GM18498 (cell line): ENCODE data around the gene LRRTM4.

Experiments
- ATAC-seq: cut with Tn5 transposase; IDR thresholded peaks from one replicate; pipeline ENCODE4 v1.9.1; 2021; ENCODE audit warnings: mild to moderate bottlenecking, moderate library complexity; ENCODE audit not compliant: unreplicated experiment

Gene LRRTM4

GRCh38 chr2:77521931-77522470 is at the start of gene LRRTM4:
LRRTM4 (minus strand) TSS chr2:77522376.
- no peak for ATAC-seq

GRCh38 chr2:77571545-77571944 is 49.4 kb upstream of the LRRTM4 start:
- no peak for ATAC-seq

DNA sequence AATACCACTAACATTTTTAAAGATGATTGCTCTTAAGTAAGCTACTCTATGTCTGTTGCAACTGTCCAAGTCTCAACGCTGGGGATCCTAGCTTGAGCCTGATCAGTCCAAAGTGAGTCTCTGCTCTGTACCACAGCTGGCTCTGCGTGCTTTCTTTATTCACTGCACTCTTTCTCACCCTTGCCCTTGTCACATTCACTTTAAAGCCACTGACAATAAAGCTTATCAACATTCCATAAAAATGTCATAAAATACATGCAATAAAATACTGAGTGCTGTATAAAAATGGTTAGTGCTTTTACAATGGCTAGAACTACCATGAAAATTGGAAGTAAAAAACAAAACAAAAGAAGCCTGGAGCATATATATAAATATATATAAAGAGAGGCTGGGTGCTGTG is 45.5 kb upstream of the LRRTM4 start:
- no peak for ATAC-seq

- ATAC-seq: no peak
Measured at GRCh38 chr2:77566582-77566981, 44.4 kb upstream of the LRRTM4 start.

DNA sequence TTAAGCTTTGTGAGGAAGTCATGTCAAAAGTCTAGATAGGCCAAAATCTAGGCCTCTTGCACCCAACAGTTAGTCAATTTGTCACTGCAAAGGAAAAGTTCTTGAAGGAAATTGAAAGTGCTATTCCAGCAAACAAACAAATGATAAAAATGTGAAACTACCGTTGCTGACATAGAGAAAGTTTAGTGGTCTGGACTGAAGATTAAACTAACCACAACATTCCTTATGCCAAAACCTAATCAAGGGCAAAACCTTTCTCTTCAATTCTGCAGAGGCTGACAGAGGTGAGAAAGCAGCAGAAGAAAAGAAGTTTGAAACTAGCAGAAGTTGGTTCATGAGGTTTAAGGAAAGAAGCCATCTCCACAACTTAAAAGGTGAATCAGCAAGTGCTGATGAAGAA is 44.0 kb upstream of the LRRTM4 start:
- no peak for ATAC-seq

DNA sequence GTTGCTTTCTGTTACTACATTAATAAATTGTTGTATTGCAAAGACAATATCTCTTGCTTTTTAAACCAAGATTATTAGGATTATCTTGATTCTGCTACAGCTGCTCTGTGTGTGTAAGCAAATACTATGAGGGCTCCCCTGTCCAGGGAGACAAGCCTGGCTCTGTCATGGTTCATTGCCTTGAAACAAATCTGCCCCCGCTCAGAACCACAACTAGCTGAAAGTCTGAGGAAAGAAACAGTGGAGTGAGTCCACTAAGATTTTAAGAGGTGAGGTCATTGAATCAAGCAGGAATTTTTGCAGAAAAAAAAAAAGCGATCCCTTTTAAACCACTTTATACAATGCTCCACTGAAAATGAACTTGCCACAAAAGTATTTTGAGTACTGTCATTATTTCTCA is 30.8 kb upstream of the LRRTM4 start:
- no peak for ATAC-seq

GRCh38 chr2:77538031-77538430 is 15.9 kb upstream of the LRRTM4 start:
- ATAC-seq: no peak

DNA sequence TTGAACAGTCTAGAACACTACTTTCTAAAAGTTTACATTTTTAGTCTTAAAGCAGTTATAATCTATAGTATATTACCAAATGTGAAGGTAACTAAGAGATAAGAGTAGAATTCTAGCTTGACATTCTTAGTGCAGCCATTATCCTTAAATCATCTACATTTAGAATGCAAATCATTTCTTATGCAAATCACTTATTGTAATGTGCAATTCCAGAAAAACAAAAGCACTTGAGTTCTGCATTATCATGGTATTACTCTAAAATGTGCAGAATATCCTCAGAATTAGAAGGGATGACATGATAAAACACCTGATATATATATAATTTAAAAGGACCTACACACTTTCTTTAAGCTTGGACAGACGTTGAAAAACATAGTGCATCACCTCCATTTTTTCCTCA is 712 bp upstream of the LRRTM4 start:
- no peak for ATAC-seq

GRCh38 chr2:77521548-77521891 is 656 bp downstream of the LRRTM4 start:
- ATAC-seq: no peak

DNA sequence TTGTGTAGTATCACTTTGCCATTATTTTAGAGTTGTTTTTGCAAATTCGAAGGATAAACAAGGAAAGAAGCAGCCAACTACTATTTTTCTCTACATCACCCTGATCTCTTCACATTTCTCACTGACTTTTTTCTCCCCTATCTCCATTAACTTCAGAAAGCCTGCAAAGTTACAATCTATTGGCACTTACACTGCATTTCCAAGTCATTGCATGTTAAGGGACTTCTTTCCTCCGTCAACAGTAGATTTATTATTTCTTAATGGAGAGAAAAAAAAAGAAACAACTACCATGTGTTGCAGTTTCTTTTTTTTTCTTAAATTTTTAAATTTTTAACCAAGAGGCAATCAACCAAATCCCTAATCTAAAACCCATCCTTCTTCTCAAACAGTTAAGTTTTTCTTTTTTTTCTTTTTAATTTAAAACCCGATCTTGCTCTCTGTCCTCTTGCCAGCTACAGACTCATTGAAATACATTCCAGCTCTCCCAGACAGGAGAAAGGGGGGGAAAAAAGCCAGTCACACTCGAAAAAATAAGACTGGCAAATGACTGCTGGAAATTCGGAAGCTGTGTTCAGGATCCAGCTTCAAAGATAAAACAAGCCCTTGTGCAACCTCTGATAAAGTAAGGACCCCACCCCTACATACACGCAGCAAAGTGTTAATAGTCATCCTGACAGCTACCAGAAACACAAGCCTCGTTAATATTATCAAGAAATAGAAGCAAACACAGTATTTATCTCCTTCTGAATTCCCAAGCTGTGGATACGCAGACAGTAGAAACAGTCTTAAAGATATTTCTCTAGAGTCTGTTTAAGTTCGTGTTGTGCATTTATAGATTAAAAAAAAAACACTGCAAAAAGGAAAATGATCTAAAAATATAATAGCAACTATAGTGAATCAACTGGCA is 1.3 kb downstream of the LRRTM4 start:
- no peak for ATAC-seq

- no peak for ATAC-seq
Measured at GRCh38 chr2:77519888-77520506, 2.2 kb downstream of the LRRTM4 start.

DNA sequence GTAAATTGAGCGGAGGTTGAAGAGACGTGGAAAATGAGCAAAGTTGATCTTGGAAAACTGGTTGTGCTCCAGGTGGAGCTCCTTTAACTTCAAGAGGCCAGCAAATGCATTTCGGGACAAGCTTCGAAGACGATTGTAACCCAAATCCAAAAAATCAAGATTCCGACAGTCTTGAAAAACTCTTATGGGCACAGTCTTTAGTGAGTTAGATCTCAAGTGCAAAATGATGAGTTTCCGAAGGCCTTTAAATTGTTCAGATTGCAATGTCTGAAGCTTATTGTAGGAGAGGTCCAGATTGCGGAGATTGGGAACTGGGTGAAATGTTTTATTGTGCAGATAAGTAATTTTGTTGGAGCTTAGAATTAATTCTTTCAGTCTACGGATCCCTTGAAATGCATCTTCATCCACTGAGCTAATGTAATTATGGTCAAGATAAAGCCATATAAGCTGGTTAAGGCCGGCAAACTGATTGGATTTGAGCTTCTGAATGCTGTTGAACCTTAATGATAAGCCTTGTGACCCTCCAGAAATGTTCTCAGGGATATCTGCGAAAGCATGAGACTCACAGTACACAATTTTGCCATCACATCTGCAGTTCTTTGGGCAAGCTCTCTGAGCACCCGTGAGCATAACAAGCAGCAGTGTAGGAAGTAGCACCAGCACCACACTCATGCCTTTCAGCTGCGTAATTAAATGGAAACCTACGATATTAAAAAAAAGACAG is 2.9 kb downstream of the LRRTM4 start:
- ATAC-seq: no peak

- ATAC-seq: no peak
Measured at GRCh38 chr2:77518311-77518710, 3.9 kb downstream of the LRRTM4 start.

- ATAC-seq: no peak
Measured at GRCh38 chr2:77513191-77513590, 9.0 kb downstream of the LRRTM4 start.

DNA sequence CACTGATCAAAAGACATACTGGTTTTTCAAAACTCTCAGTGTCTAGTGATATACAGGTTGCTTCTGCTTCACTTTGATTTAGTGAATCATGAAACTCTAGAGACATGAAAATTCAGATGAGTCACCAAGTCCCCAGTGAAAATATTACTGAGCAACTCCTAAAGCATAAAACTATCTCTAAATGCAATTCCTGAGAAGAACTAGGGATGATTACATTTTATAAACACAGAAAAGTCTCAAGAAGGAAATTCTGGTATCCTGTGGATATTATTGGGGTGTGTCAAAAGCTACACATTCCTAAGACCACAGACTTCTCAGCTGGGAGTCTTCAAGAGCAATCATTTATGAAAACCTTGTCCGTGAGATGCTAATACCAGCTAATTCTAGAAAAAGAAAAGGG is 9.7 kb downstream of the LRRTM4 start:
- ATAC-seq: no peak

- ATAC-seq: no peak
Measured at GRCh38 chr2:77508511-77508910, 13.7 kb downstream of the LRRTM4 start.

GRCh38 chr2:77507657-77508056 is 14.5 kb downstream of the LRRTM4 start:
- no peak for ATAC-seq

GRCh38 chr2:77488141-77488540 is 34.0 kb downstream of the LRRTM4 start:
- ATAC-seq: no peak

- ATAC-seq: no peak
Measured at GRCh38 chr2:77487074-77487803, 34.9 kb downstream of the LRRTM4 start.

DNA sequence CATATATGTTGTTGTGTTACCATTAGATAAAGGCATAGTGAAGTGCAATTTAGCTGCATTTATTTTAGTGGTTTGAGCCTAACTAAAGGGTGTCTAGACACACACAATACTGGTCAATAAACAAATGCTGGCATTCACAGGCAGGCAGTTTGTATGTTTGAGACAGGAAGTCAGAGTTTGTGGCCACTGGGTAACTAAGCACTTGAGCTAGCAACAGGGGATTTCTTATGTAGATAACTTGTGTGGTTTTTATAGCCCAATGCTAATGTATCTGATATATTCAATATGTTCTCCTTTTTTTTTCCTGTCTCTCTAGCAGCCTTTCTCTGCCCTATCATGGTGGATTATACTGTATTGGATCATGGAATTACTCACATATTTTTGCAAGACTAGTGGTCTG is 38.1 kb downstream of the LRRTM4 start:
- ATAC-seq: no peak

DNA sequence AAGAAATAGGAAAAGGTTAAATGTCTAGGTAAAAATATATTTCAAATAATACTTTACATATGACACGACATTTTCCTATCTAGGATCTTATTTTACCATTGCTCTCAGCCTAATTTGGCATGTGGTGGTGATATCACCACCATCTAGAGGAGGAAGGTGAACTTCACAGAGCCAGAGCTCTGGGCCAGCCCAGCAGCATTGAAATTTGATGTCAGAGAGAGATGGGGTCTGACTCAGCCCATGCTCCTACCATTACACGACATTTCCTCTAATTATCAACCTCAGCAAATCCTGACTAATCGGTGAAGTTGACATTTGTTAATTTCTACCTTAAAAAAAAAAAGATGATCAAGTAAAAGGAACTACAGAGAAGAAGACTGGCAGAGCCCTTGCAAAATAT is 42.3 kb downstream of the LRRTM4 start:
- ATAC-seq: no peak
